GM18498 (cell line): ENCODE measurements around the gene VPS33B.
"Not testable (repeated sequence)": the region's sequence is repeated elsewhere in the genome, so short reads cannot be mapped to it uniquely, and the experiment has no call there.

Experiments used
- ATAC-seq: cut with Tn5 transposase; IDR thresholded peaks from one replicate; pipeline ENCODE4 v1.9.1; 2021; ENCODE audit warnings: mild to moderate bottlenecking, moderate library complexity; ENCODE audit not compliant: unreplicated experiment

VPS33B gene

DNA sequence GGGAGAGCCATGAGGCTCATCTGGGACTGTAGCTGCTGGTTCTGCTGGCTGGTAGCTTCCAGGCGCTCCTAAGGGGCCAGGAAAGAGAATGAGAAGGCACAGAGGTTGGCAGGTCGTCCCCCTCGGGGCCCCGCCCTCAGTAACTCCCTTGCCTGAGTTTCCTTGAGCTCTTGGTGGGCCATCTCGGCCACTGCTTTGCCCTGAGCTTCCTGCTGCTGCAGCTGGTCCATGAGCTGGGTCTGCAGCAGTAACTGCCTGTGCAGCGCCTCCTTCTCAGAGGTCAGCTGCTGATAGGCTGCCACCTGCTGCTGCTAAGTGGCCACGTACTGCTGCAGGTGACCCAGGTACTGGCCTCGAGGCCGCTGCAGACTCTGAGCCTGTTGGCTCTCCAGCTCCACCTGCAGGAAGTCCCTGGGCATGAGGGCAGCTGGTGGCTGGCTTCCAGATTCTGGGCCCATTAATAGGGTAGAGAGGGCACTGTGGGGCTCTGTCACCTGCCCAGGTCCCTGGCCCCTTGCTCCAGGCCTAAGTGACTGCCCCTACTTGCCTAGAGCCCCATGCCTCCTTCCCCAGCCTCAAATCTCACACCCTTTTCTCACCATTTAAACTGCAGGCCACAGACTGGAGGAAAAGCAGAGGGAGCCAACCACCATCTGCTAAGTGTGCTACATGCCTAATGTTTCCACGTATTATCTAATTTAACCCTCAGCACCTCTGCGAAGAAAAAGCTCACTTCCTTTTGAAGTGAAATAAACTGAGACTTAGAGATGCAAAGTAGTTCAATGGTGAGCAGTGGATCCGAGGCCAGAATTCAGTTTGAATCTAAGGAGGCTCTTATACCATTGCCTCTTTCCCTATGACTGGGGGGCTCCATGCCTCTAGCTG, 10.8 kb upstream of the VPS33B start:
- peak; percentile 69 for ATAC-seq

DNA sequence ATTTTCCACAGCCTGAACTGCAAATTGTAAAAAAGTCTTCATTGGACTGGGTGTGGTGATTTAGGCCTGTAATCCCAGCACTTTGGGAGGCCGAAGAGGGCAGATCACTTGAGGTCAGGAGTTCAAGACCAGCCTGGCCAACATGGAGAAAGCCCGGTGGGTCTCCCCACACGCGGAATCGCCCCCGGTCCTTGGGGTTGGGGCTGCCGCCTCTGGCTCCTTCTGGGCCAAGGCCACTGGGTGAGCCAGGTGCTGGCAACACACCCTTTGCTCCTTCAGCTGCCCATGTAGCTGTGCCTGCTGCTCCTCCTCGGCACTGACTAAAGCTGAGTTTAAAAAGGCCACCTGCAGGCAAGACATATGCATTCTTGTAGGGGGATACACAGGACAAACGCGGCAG, 9.4 kb upstream of the VPS33B start:
- no peak for ATAC-seq

- ATAC-seq: no peak
These were observed 5.3 kb upstream of the VPS33B start for GRCh38 chr15:91027677-91028076.

DNA sequence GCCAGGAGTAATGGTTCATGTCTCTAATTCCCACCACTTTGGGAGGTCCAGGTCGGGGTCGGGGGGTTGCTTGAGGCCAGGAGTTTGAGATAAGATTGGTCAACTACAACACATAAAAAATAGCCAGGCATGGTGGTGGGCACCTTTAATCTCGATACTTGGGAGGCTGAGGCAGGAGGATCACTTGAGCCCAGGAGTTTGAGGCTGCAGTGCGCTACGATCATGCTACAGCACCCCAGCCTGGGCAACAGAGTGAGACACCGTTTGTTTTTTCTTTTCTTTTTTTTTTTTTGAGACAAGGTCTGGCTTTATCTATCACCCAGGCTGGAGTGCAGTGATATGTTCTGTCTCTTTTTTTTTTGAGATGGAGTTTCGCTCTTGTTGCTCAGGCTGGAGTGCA, 1.3 kb upstream of the VPS33B start:
- no peak for ATAC-seq

DNA sequence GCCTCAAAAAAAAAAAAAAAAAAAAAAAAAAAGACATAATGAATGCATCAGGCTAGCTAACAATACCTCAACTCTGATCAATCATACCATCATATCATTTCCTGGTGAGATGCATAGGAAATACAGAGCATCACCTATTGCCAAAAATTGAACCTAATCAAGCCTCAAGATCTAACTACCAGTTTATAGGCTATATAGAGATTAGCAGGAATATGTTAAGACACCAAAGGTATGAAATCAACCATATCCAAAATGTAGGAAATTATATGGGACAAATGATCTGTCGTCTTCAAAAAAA, 387 bp upstream of the VPS33B start:
- no peak for ATAC-seq

GRCh38 chr15:91021516-91022074, 799 bp downstream of the VPS33B start:
- peak; percentile 3 for ATAC-seq

GRCh38 chr15:91018158-91018557, 4.2 kb downstream of the VPS33B start:
- no peak for ATAC-seq

GRCh38 chr15:91017716-91018115, 4.7 kb downstream of the VPS33B start:
- no peak for ATAC-seq

GRCh38 chr15:91013701-91014100, 8.7 kb downstream of the VPS33B start:
- not testable (repeated sequence) for ATAC-seq

- no peak for ATAC-seq
These were observed 15.1 kb downstream of the VPS33B start for GRCh38 chr15:91007266-91007665.

- ATAC-seq: no peak
These were observed 21.2 kb downstream of the VPS33B start for GRCh38 chr15:91001209-91001608.

DNA sequence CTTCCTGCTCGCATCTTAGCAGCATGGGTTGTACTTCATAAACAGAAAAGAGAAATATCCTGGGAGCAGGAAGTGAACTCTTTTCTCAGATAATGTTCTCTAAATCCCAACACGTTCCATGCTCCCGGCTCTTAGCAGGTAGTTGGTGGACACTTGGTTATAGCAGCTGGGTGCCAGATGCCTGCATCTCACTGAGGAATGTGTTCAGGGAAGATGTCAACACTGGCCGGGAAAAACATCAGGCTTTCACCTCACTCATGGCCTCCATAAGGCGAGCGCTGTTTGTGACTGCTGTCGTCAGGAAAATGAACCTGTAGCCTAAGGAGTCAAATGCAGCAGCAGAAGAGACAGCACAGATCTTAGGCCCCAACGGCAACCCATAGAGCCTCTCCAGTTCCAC, 23.7 kb downstream of the VPS33B start:
- no peak for ATAC-seq

- ATAC-seq: peak; percentile 94
These were observed 27.7 kb downstream of the VPS33B start, which contains the start of gene PRC1 for GRCh38 chr15:90994417-90995311. Gene PRC1, minus strand, starts transcription at chr15:90994535. Its CDS starts 118 bp downstream, at chr15:90994417.

- peak; percentile 26 for ATAC-seq
These were observed 28.4 kb downstream of the VPS33B start for GRCh38 chr15:90994059-90994416.

GRCh38 chr15:90991587-90992285, 30.7 kb downstream of the VPS33B start:
- ATAC-seq: no peak

DNA sequence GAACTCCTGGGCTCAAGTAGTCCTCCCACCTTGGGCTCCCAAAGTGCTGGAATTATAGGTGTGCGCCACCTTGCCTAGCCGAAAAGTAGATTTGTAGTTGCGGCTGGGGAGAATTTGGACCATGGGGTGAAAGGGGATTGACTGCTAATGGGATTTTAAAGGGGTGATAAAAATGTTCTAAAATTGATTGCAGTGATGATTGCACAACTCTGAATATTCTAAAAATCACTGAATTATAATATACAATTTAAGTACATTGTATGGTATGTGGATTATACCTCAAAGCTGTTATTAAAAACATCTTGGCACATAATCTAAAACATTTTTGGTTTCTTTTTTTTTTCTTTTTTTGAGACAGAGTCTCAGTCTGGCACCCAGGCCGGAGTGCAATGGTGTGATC, 31.9 kb downstream of the VPS33B start:
- ATAC-seq: no peak

GRCh38 chr15:90989040-90989768, 33.2 kb downstream of the VPS33B start:
- ATAC-seq: no peak

DNA sequence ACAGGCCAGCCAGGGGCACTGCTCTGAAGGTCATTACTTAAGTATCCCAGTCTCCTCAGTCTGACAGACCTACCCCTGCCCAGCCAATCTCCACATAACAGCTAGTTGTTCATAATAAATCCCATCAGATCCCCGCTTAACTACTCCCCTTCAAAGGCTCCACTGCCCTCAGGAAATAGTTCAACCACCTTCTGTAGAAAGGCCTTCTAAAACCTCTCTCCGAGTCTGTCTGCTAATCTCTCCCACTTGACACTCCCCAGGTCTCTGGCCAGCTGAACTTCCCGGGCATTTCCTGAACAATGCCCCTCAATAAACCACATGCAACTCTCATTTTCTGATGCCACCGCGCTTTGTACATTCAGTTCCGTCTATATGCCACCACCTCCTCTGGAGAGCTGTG, 34.1 kb downstream of the VPS33B start:
- ATAC-seq: no peak

- ATAC-seq: no peak
These were observed 34.7 kb downstream of the VPS33B start for GRCh38 chr15:90987561-90988141.
